ENCODE results near the gene URGCP.
"Not testable (repeated sequence)": the region's sequence is repeated elsewhere in the genome, so short reads cannot be mapped to it uniquely, and the experiment has no call there.

Gene URGCP

DNA sequence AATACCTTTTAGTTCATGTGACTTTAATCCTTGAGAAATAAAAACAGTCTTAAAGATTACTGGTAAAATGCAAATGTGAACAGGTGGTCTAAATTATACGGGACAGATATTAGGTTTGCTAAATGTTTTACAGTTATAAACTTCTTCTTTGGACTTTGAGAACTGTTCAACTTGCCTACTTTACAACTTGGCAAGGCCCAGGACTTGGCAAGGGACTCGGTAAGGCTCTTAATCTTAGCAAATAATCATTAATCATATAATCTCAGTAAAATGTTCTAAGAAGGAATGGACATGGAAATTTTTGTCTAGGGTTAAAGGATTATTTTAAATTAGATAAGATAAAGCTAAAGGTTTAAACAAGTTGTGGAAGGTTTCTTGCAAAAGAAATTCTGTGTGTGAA lies 15.0 kb upstream of the URGCP start:
- no peak for DNase-seq (ENCODE audit: low read depth in 2 of 2)

DNA sequence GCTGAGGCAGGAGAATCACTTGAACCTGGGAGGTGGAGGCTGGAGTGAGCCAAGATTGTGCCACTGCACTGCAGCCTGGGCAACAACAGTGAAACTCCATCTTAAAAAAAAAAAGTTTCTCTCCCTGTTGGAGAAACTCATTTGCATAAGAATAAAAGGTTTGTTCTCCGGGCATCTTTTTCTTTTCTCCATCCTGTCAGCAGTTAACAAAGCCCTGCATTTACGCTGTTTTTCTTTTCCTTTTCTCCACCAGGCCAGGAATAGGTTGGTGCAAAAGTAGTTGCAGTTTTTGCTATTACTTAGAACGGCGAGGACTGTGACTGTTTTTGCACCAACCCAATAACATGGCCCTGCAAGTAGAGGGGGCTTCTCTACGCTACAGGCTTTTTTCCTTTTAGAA lies 9.5 kb upstream of the URGCP start:
- no peak for DNase-seq (ENCODE audit: low read depth in 2 of 2)

DNA sequence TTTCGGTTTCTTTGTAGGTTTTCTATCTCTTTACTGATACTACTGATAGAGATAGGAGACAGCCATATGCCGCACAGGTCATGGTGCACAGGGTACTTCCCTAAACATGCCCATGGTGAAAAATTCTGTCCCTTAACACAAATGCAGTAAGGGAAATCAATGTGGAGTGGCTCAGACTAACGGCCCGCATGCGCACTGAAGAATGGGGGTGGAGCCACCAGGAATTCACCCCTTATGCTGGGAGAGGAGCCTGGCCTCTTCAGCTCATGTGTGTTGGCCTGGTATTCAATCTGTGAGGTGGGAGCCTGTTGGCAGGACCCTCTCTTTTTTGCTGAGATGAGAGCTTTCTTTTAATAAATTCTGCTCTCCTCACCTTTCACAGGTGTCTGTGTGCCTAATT lies 8.4 kb upstream of the URGCP start:
- DNase-seq (ENCODE audit: low read depth in 2 of 2) = no peak

DNA sequence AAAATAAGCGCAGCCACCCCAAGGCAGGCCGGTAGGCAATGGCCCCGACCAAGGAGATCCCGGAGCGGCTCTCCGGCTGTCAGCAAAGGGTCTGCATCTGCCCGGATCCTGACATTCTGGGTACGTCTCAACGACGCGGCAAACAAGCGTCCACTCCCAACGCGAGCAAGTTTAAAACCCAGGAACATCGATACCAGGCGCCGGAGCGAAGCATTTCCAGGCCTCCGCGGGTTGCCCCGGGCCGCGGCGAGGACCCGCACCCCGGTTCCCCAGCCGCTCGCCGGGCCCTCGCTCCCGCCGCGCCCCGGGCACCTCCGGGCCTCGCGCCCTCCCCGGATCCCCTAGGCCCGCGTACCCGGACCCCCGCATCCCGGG lies 453 bp downstream of the URGCP start:
- DNase-seq (ENCODE audit: low read depth in 2 of 2) = no peak

DNA sequence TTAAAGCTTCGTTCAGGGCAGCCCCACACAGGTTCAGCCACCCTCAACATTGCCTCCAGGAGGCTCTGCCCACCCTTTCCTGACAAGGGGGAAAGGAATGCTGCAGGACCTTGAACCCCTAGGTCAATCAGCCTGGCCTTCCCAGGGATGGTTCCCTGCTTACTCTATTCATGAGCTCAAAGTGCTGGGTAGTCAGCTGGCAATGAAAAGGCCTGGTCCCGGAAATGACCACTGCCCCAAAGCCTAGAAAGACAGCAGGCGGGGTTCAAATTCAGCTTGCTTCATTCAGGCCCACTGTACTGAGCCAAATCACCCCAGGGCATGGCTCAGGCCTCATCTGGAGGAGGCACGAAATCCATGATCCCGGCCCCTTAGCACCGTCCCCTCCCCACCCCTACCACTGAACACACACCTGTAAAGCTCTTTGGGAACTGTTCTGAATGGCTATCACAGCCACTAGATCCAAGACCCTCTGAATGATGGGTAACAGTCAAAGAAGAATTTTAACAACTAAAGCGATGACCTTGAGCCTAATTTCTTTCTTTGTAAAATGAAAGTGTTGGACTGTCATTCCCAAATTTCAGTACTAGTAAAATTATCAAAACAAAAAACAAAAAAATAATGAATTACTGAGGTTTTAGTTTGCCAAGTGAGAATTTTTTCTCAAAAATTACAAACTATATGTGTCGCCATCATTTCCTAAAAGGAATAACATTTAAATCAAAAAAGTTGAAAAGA lies 1.0 kb downstream of the URGCP start:
- no peak for DNase-seq (ENCODE audit: low read depth in 2 of 2)

DNA sequence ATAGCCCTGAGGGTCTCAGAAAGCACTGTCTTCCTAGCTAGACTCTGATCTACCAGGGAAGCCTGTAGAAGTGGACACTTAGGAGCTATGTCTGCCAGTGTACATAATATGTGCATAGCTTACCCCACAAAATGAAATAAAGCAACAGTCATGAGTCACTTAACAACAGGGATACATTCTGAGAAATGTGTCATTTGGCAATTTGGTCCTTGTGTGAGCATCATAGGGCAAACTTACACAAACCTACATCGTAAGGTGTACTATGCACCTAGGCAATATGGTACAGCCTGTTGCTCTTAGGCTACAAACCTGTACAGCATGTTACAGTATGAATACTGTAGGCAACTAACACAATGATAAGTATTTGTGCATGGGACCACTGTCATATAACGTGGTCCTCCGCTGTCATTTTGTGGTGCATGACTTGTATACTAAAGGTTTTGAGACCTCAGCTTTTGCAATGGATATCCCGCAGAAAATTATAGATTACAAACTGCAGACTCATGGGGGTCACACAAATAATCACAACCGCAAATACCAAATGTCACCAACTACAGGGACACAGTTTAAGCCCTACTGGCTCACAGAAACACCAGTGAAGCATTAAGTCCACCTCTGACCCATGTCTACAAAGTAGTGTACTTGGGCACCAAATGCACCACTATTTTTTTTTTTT lies 1.7 kb downstream of the URGCP start:
- no peak for DNase-seq (ENCODE audit: low read depth in 2 of 2)

DNA sequence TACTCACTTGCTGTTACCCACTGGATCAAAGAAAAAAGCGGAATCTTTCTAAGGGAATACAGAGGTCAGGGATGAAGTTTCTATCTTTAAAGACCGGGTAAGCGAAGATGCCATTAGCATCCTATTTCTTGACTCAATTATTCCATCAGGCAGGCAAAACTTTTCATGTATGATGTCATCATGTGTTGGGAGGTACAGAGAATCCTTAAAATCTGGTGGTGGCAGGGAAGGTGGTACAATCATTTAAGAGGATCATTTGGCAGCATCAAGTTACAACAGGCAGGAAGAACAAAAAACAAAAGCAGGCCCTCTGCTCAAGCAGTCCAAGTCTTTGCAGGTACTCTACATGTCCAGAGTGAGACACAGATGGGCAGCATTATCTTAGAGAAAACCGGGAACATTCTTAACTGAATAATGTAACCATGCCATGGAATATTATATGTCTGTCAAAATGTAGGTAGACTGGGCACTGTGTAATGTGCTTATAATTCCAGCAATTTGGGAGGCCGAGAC lies 3.8 kb downstream of the URGCP start:
- no peak for DNase-seq (ENCODE audit: low read depth in 2 of 2)

DNA sequence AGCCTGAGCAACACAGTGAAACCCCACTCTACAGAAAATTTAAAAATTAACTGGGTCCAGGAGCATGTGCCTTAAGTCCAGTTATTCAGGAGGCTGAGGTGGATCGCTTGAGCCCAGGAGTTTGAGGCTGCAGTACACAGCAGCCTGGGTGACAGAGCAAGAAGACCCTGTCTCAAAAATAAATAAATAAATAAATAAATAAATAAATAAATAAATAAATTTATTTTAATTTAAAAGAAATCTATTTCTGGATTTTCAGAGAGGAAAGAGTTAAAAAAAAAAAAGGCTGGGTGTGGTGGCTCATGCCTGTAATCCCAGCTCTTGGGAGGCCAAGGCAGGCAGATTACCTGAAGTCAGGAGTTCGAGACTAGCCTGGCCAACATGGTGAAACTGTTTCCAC lies 7.8 kb downstream of the URGCP start:
- not testable (repeated sequence) for DNase-seq (ENCODE audit: low read depth in 2 of 2)

DNA sequence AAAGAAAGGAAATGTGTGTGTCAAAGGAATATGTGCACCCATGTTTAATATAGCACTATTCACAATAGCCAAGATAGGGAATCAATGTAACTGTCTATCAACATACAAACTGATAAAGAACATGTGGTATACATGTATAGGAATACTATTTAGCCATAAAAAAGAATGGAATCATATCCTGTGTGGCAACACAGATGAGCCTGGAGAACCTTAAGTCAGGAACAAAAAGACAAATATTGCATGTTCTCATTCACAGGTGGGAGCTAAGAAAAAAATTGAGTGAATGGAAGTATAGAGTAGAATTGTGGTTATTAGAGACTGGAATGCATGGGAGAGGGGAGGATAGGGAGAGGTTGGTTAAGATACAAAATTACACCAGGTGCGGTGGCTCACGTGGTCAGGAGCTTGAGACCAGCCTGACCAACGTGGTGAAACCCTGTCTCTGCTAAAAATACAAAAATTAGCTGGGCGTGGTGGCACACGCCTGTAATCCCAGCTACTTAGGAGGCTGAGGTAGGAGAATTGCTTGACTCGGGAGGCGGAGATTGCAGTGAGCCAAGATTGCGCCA lies 10.5 kb downstream of the URGCP start:
- DNase-seq (ENCODE audit: low read depth in 2 of 2) = no peak

DNA sequence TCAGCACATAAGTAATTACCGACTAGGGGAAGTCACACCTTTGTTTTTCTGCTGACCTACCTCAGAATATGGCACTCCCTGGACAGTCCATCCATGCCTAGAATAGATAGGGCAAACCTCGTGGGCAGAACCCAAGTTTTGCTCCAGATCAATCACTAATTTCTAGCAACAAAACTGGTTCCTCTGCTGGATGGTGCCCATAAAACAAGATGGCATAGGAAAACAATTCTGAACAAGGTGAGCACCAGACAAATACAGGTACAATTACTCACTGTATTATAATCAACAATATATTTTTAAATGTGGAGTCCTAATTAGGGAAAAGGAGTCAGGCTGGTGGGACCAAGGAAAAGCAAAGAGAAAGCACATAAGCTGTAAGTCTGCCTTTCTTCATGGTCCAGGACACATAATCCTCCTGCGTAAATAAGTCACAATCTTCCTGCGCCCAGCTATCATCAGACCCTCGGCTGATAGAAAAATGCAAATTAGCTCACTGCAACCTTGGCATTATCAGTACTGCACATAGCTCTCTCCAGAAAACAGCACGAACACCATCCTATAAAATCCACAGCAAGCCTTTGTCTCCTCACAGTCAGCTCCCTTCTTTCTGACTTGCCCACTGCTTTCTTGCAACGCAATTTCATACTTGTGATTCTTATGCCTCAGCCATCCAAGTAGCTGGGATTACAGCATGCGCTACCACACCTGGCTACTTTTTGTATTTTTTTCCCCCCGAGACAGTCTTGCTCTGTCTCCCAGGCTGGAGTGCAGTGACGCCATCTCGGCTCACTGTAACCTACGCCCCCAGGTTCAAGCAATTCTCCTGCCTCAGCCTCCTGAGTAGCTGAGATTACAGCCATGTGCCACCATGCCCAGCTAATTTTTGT lies 15.1 kb downstream of the URGCP start:
- no peak for DNase-seq (ENCODE audit: low read depth in 2 of 2)

DNA sequence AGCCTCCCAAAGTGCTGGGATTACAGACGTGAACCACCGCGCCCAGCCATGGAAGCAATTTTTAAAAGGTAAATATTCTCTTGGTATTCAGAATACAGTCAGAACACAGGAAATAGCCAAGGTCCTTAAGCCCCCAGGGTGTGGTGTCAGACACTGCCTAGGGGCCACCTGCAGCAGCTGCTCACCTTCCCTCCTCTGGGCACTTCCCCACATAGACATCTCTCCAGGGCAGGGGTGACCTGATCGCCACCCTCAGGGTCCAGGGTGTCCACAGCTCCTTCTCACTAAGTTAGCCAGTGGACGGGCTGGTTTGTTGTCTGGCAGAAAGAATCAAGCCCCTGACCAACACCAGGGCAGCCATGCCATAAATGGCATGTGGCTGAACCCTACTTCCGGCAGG lies 15.9 kb downstream of the URGCP start:
- no peak for DNase-seq (ENCODE audit: low read depth in 2 of 2)

DNA sequence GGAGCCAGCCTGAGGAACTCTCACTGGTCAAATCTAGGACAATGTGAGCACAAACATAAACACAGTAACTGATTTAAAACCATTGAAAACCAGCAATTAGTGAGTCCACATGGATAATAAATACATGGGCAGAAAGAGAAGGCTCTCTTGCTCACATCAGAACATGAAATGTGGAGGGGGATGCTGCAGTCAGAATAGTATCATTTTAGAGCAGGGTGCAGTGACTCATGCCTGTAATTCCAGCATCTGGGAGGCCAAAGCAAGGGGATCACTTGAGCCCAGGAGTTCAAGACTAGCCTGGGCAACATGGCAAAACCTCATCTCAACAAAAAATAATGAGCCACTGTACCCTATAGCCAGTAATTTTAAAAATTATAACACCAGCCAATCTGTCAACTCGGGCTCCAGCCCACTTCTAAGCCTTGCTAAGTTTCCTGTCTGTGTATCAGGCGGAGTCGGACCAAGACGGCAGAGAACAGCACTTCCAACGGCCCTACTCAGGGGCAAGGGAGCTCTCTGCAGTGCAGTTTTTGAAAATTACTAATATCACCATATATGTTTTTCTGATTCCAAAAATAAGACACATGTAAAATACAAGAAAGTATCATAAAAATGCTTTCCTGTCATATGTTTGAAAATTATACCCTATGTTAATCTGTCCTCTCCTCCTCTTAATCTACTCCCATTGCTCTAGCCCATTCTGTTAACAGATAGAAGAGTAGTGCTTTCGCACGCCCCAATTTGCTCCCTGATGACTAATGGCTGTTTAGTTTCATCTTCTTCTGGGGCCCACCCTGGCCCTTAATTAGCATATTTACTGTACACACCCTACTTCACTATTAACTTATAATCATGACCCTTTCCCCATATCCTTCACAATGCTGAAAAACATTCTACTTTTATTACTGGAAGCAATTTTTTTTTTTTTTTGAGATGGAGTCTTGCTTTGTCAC lies 17.1 kb downstream of the URGCP start:
- DNase-seq (ENCODE audit: low read depth in 2 of 2) = no peak

DNA sequence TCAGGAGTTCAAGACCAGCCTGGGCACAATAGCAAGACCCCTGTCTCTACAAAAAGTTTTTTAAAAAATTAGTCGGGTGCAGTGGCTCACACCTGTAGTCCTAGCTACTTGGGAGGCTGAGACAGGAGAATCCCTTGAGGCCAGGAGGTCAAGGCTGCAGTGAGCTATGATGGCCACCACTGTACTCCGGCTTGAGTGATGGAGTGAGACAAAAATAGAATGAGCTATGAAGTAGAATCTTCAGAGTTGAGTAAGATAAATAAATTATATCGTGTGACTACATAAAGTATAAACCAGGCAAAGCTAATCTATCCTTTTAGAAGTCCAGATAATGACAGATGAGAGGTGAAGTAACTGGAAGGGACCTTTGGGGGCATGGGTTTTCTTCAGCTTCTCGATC lies 21.8 kb downstream of the URGCP start:
- DNase-seq (ENCODE audit: low read depth in 2 of 2) = no peak

DNA sequence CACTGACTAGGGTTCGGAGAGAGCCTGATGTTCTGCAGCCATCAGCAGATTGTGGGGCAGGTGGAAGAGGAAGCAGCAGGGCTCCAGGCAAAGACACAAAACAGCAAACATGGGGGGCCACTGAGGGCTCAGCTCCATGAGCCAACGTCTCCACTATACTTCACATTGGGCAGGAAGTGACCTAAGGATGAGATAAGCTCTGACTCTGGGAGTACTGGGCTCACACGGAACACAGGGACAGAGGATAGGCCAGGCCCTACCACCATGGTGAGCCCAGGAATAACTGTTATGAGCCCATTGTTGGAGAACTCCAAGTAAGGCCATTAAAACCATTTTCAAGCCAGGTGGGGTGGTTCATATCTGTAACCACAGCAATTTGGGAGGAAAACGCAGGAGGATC lies 22.2 kb downstream of the URGCP start:
- no peak for DNase-seq (ENCODE audit: low read depth in 2 of 2)

DNA sequence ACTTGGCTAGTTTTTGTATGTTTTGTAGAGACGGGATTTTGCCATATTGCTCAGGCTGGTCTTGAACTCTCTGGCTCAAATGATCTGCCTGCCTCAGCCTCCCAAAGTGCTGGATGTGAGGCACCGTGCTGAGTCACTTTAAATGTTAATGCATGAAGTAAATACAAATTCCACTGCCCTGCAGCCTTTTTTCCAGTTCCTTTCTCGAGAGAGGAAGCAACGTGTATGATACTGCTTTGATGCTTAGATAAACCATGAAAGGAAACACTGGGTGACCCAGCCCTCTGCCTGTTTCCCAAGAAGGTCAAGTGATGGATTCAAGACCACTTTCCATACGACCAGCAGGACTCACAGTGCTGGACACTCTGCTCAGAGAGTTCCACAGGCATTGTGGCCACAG lies 25.8 kb downstream of the URGCP start:
- DNase-seq (ENCODE audit: low read depth in 2 of 2) = no peak

DNA sequence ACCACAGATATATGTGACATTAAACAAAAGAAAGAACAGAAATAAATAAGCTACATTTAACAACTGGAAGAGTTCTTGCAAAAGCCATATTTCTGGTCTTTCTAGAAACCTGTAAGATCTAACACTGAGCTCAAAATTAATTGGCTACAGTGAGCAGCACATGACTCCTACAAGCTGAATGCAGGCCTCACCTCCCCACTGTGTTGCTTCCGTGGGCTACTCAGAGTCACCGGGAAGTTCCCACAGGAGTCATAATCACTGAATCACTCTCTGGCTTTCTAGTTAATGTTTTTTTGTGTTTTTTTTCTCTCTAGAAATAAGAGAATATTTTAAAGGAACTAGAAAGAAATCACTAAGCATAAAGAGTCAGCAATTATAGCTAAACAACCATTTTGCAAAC lies 26.9 kb downstream of the URGCP start:
- DNase-seq (ENCODE audit: low read depth in 2 of 2) = no peak

DNA sequence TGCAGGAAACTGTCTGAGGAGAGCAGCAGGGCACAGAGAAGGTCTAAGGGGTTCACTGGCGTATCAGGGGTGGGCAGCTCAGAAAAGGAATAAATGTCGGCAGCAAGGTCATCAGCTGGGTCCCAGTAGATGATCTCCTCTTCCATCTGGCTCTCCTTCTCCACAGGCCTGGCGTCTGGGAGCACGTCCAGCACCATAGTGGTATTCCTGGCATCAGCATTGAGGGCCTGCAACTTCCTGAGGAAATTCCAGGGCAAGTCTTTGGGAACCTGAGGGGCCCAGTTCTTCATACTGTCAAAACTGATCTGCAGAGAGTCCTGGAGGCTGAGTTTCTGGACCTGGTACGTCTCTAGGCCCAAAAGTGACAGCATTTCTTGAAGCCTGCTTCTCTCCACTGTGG lies 27.5 kb downstream of the URGCP start:
- no peak for DNase-seq (ENCODE audit: low read depth in 2 of 2)

DNA sequence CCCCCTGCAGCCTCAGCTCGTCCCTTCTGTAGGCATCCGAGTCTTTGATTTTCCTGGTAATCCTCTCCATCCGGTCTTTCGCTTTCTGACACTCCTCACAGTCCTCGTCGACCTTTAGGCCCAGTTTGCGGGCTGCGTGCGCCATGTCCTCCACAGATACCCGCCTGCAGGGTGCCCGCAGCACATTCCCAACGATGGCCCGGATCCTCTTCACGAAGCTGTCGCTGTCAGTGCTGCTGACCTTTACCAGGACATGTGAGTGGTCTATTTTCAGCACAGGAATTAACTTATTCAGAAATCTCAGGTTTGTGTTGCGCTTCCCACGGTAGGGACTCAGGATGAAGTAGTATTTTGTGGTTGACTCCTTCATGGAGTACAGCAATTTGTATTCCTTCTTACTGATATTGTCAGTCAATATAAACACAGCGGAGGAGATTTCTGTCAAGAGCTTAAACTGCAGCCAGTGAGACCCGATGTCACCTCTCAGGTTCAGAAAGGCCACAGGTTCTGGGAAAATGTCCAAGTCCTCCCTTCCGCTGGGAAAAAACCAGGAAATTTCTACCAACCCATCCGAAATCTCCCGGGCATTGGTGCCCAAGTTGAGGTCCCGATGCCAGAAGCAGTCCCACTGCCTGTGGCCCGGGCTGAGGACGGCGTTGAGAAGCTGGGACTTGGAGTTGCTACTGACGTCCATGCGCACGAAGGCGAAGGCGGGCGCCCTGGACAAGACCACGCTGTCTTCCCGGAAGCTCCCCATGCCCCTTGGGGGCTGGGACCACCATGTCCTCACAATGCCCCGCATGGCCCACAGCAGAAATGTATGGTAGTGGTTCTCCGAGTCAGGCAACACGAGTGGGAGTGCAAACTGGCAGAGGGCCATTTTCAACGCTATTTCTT lies 28.2 kb downstream of the URGCP start:
- no peak for DNase-seq (ENCODE audit: low read depth in 2 of 2)

DNA sequence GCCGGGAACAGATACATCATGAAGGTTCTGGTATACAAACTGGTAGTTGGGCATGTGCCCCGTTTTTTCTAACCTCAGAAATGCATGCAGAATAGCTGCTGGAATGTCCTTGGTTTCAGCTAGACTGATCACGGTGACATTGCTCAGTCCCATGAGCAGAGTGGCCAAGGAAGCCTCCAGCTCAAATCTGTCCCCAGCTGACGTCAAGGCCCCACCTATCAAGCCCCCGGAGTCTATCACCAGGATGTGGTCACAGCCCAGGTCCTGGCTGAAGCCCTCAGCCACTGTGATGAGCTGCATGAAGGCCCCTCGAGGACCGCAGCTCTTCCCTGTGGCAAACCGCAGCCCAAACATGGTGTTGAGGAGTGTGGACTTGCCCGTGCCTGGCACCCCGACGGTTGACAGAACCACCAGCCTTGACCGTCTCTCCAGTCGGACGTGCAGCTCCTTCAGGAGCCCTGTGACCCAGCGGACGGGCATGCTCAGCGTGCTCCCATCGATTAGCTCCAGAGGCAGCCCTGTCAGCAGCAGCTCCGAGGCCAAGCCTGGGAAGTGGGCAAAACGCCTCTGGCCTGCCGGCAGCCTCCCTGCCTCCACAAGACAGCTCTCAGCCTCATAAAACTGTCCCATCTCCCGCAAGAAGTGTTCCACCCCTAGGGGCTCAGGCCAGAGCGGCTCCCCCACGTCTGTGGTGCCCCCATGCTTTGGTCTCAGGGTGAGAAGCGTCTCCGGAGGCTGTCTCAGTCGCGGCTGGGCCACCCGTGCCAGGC lies 29.2 kb downstream of the URGCP start:
- DNase-seq (ENCODE audit: low read depth in 2 of 2) = no peak

Measured in stimulated activated CD4-positive, alpha-beta T cell treated with anti-CD3 and anti-CD28 coated beads, Interleukin-1b, Interleukin-23, amount 100 ng/mL, for 1 hour (primary cell).